ENCODE results near the gene TSHB.

The TSHB gene

DNA sequence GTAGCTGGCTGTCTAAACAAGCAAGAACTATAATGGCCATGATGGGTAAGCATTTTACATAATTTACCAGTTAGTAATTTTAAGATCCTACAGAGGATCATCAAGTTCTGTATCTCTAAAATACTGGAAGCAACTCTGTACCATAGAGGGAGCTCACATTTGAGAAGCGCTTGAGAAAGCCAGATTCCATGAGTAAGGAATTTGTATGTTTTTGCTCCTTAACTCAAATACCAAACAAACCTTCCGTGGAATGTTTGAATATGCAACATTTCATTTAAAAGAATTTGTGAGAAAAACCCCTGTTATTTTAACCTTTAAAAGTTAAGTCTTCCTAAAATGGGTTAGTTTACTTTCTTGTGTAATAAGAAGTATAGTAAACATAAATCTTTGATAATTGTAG is 2.0 kb downstream of the TSHB start:
- H3K4me1 ChIP-seq (ENCODE audit: control insufficient read depth, insufficient read depth, low read length) = no peaks in the 10 kb centered on the region
- no peak overlapping the region for H3K4me3 ChIP-seq (ENCODE audit: low read depth, low read length)
- H3K27me3 ChIP-seq (ENCODE audit: control insufficient read depth, insufficient read depth, low read length) = no peaks in the 10 kb centered on the region
- no peak overlapping the region for H3K9ac ChIP-seq (ENCODE audit: low read depth, low read length)
- H3K9me3 ChIP-seq (ENCODE audit: control insufficient read depth, insufficient read depth, low read length) = no peaks in the 10 kb centered on the region
- no peaks in the 10 kb centered on the region for H3K36me3 ChIP-seq (ENCODE audit: control insufficient read depth, insufficient read depth, low read length)

DNA sequence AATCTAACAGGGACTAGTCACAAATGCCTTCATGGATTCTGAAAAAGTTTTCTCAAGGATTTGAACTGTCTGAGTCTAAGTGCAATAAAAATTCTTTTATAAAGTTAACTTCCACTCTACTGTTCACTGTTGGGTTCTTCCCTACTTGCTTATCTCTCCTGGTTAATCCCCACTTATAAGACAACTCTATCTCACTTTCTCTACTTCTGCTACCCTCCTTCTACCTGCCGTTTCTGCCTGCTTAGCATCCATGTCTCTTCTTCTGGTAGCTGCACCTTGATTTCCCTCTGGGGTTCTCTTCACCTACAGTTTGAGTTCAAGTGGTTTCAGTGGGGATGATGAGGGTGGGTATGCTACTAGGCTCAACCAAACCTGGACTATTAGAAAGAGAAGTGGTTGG is 6.0 kb downstream of the TSHB start:
- H3K4me3 ChIP-seq (ENCODE audit: low read depth, low read length) = no peak overlapping the region
- H3K4me1 ChIP-seq (ENCODE audit: control insufficient read depth, insufficient read depth, low read length) = no peaks in the 10 kb centered on the region
- H3K36me3 ChIP-seq (ENCODE audit: control insufficient read depth, insufficient read depth, low read length) = no peaks in the 10 kb centered on the region
- H3K9ac ChIP-seq (ENCODE audit: low read depth, low read length) = no peak overlapping the region
- no peaks in the 10 kb centered on the region for H3K9me3 ChIP-seq (ENCODE audit: control insufficient read depth, insufficient read depth, low read length)
- no peaks in the 10 kb centered on the region for H3K27me3 ChIP-seq (ENCODE audit: control insufficient read depth, insufficient read depth, low read length)

DNA sequence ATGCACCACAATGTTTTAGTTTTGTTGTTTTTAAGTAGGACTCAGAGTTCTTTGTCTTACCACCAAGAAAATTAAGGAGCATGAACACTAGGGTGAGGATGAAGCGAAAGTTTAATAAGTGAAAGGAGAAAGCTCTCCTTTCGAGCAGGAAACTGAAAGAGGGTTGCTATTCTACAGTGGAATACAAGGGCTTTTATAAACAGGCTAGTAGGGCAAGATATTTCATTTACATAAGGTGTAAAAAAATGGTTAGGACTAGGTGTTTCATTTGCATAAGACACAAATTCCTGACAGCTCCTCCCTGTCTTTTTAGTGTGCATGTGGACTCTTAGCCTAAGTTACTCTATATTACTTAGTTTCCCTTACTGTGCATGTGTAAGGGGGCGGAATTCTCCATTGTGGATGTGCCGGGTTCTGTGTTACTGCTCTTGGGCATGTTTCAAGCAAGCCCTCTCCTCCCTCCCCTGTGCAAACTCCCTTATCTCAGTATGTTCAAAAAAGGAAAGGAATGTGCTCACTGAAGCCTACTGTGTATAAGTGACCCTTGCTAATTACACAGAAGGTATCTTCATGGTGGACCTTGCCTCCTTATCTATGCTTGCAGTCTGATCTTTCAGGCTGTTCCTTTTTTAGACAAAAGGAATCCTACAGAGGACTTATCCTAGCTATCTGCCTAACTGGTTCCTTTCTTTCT is 7.3 kb downstream of the TSHB start:
- no peak overlapping the region for H3K4me3 ChIP-seq (ENCODE audit: low read depth, low read length)
- no peaks in the 10 kb centered on the region for H3K27me3 ChIP-seq (ENCODE audit: control insufficient read depth, insufficient read depth, low read length)
- H3K4me1 ChIP-seq (ENCODE audit: control insufficient read depth, insufficient read depth, low read length) = no peaks in the 10 kb centered on the region
- H3K9ac ChIP-seq (ENCODE audit: low read depth, low read length) = no peak overlapping the region
- no peaks in the 10 kb centered on the region for H3K36me3 ChIP-seq (ENCODE audit: control insufficient read depth, insufficient read depth, low read length)
- H3K9me3 ChIP-seq (ENCODE audit: control insufficient read depth, insufficient read depth, low read length) = no peaks in the 10 kb centered on the region

DNA sequence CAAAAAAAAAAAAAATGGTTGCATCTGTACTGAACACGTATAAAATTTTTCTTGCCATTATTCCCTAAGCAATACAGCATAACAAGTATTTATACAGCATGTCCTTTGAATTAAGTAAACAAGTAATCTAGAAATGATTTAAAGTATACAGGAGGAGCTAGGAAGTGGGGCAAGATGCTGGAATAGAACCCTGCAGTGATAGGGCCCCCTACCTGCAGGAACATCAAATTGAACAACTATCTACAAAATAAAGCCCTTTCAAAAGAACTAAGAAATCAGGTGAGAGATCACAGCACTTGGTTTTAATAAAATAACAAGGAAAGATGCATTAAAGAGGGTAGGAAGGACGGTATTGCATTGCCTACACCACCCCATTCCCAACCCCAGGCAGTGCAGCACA is 10.9 kb downstream of the TSHB start:
- Histone ChIP-seq H3K36me3 (ENCODE audit: control insufficient read depth, insufficient read depth, low read length) (no peaks in the 10 kb centered on the region), H3K4me1 (ENCODE audit: control insufficient read depth, insufficient read depth, low read length) (no peaks in the 10 kb centered on the region), H3K9ac (ENCODE audit: low read depth, low read length) (no peak overlapping the region), H3K27me3 (ENCODE audit: control insufficient read depth, insufficient read depth, low read length) (no peaks in the 10 kb centered on the region), H3K4me3 (ENCODE audit: low read depth, low read length) (no peak overlapping the region), H3K9me3 (ENCODE audit: control insufficient read depth, insufficient read depth, low read length) (no peaks in the 10 kb centered on the region)

- Histone ChIP-seq H3K4me3 (ENCODE audit: low read depth, low read length) (no peak overlapping the region), H3K4me1 (ENCODE audit: control insufficient read depth, insufficient read depth, low read length) (no peaks in the 10 kb centered on the region), H3K27me3 (ENCODE audit: control insufficient read depth, insufficient read depth, low read length) (no peaks in the 10 kb centered on the region), H3K9ac (ENCODE audit: low read depth, low read length) (no peak overlapping the region), H3K36me3 (ENCODE audit: control insufficient read depth, insufficient read depth, low read length) (no peaks in the 10 kb centered on the region), H3K9me3 (ENCODE audit: control insufficient read depth, insufficient read depth, low read length) (no peaks in the 10 kb centered on the region)
Observed at GRCh38 chr1:115041654-115042053, 12.0 kb downstream of the TSHB start.

- Histone ChIP-seq H3K4me1 (ENCODE audit: control insufficient read depth, insufficient read depth, low read length) (no peaks in the 10 kb centered on the region), H3K36me3 (ENCODE audit: control insufficient read depth, insufficient read depth, low read length) (no peaks in the 10 kb centered on the region), H3K27me3 (ENCODE audit: control insufficient read depth, insufficient read depth, low read length) (no peaks in the 10 kb centered on the region), H3K9me3 (ENCODE audit: control insufficient read depth, insufficient read depth, low read length) (no peaks in the 10 kb centered on the region), H3K4me3 (ENCODE audit: low read depth, low read length) (no peak overlapping the region), H3K9ac (ENCODE audit: low read depth, low read length) (no peak overlapping the region)
Observed at GRCh38 chr1:115046751-115047150, 17.1 kb downstream of the TSHB start.

DNA sequence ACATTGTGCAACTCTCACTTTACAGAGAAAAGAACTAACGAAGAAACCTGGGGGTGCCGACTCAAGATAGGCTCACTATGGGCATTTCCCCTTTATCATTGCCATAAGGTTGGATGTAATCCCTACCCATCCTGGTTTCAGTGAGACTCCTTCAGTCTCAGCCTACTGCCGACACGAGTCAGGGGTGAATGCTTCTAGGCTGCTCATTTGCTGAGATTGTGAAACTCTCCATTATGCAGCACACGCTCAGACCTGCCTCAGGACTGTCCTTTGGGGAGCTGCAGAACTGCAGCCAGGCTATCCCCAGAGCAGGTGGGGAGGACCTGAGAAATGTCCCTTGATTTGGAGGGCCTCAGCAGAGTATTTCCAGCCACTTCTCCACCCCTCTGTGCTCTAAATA is 22.2 kb downstream of the TSHB start:
- Histone ChIP-seq H3K9ac (ENCODE audit: low read depth, low read length) (no peak overlapping the region), H3K9me3 (ENCODE audit: control insufficient read depth, insufficient read depth, low read length) (no peaks in the 10 kb centered on the region), H3K36me3 (ENCODE audit: control insufficient read depth, insufficient read depth, low read length) (no peaks in the 10 kb centered on the region), H3K4me1 (ENCODE audit: control insufficient read depth, insufficient read depth, low read length) (peaks cover 7% of the 10 kb centered on the region), H3K27me3 (ENCODE audit: control insufficient read depth, insufficient read depth, low read length) (no peaks in the 10 kb centered on the region), H3K4me3 (ENCODE audit: low read depth, low read length) (no peak overlapping the region)

- H3K4me3 ChIP-seq (ENCODE audit: low read depth, low read length) = no peak overlapping the region
- H3K4me1 ChIP-seq (ENCODE audit: control insufficient read depth, insufficient read depth, low read length) = peaks cover 8% of the 10 kb centered on the region
- no peak overlapping the region for H3K9ac ChIP-seq (ENCODE audit: low read depth, low read length)
- no peaks in the 10 kb centered on the region for H3K36me3 ChIP-seq (ENCODE audit: control insufficient read depth, insufficient read depth, low read length)
- no peaks in the 10 kb centered on the region for H3K9me3 ChIP-seq (ENCODE audit: control insufficient read depth, insufficient read depth, low read length)
- H3K27me3 ChIP-seq (ENCODE audit: control insufficient read depth, insufficient read depth, low read length) = no peaks in the 10 kb centered on the region
Observed at GRCh38 chr1:115052454-115053083, 22.9 kb downstream of the TSHB start.

DNA sequence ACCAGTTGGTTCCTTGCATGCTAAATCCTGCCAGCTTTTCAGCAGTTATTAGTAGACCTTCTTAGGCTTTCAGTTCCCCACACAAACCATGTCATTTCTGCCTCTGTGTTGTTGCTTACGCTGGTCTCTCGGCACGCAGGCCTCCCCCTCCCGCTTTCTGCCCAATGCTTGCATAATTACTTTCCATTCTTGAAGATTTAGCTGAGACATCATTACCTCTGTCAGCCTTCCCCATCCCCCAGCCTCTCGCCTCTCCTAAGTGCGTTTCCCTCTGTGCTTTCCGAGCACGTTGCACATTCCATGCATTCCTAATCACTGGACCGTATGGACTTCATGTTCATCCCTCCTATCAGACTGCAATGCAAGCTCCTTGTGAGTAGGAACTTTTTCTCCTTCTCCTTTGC is 26.8 kb downstream of the TSHB start:
- H3K36me3 ChIP-seq (ENCODE audit: control insufficient read depth, insufficient read depth, low read length) = no peaks in the 10 kb centered on the region
- no peak overlapping the region for H3K4me3 ChIP-seq (ENCODE audit: low read depth, low read length)
- no peak overlapping the region for H3K9ac ChIP-seq (ENCODE audit: low read depth, low read length)

GRCh38 chr1:115057661-115058254 is 28.1 kb downstream of the TSHB start:
- H3K4me3 ChIP-seq (ENCODE audit: low read depth, low read length) = no peak overlapping the region
- H3K9me3 ChIP-seq (ENCODE audit: control insufficient read depth, insufficient read depth, low read length) = no peaks in the 10 kb centered on the region
- no peak overlapping the region for H3K9ac ChIP-seq (ENCODE audit: low read depth, low read length)
- peaks cover 8% of the 10 kb centered on the region for H3K4me1 ChIP-seq (ENCODE audit: control insufficient read depth, insufficient read depth, low read length)
- no peaks in the 10 kb centered on the region for H3K36me3 ChIP-seq (ENCODE audit: control insufficient read depth, insufficient read depth, low read length)
- no peaks in the 10 kb centered on the region for H3K27me3 ChIP-seq (ENCODE audit: control insufficient read depth, insufficient read depth, low read length)

More for the DNA sequence above, 26.8 kb downstream of the TSHB start:
- Histone ChIP-seq H3K4me1 (ENCODE audit: control insufficient read depth, insufficient read depth, low read length) (peaks cover 8% of the 10 kb centered on the region), H3K9me3 (ENCODE audit: control insufficient read depth, insufficient read depth, low read length) (no peaks in the 10 kb centered on the region), H3K27me3 (ENCODE audit: control insufficient read depth, insufficient read depth, low read length) (no peaks in the 10 kb centered on the region)

DNA sequence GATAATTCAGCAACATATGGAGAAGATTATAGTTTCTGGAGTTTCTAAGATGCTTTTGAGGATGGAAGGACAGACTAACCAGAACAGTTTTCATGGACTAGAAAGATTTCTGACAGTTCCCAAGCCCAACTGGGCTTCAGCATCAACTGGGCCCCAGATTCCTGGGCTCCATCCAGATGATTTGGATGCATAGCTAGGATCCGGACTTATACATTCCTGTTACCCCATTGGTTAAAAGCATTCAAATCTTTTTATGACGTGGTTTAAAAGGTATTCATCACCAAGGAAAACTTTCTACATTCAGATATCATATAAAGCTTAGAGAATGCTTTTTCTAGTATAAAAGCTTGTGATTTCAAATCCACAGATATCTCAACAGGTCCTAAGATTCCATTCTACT is 29.7 kb downstream of the TSHB start:
- H3K9me3 ChIP-seq (ENCODE audit: control insufficient read depth, insufficient read depth, low read length) = no peaks in the 10 kb centered on the region
- H3K4me1 ChIP-seq (ENCODE audit: control insufficient read depth, insufficient read depth, low read length) = peaks cover 8% of the 10 kb centered on the region
- H3K36me3 ChIP-seq (ENCODE audit: control insufficient read depth, insufficient read depth, low read length) = no peaks in the 10 kb centered on the region

DNA sequence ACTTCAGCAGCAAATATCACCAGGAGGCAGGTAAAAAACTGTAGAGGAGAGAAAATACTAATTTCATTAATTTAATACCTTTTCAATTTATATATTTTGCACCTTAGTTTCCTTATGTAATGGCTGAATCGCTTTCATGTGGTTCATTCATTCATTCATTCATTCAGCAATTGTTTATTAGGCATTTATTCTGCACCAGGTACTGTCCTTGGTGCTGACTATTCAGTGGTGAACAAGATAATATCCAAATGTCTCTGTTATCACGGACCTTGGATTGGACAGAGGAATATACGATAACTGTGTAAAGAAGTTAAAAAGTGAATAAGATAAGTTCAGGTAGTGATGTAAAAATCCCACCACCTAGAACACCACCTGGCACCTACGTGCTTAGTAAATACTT is 30.9 kb downstream of the TSHB start:
- Histone ChIP-seq H3K27me3 (ENCODE audit: control insufficient read depth, insufficient read depth, low read length) (no peaks in the 10 kb centered on the region), H3K4me1 (ENCODE audit: control insufficient read depth, insufficient read depth, low read length) (peaks cover 8% of the 10 kb centered on the region), H3K4me3 (ENCODE audit: low read depth, low read length) (no peak overlapping the region), H3K9me3 (ENCODE audit: control insufficient read depth, insufficient read depth, low read length) (no peaks in the 10 kb centered on the region), H3K36me3 (ENCODE audit: control insufficient read depth, insufficient read depth, low read length) (no peaks in the 10 kb centered on the region), H3K9ac (ENCODE audit: low read depth, low read length) (no peak overlapping the region)

More for the DNA sequence above, 29.7 kb downstream of the TSHB start:
- H3K4me3 ChIP-seq (ENCODE audit: low read depth, low read length) = no peak overlapping the region
- H3K27me3 ChIP-seq (ENCODE audit: control insufficient read depth, insufficient read depth, low read length) = no peaks in the 10 kb centered on the region
- H3K9ac ChIP-seq (ENCODE audit: low read depth, low read length) = no peak overlapping the region

All from iPS-15b (cell line).